H1 (cell line): ENCODE results near the gene C12orf42. TPM values are rescaled to one million over a fixed set of nuclear protein-coding genes. Genes with fewer than 3 reads are reported as not detected.
A peak's percentile ranks its signal among the peaks of the same experiment; 100 is the strongest.

Experiments
- CTCF ChIA-PET: fragments of 300-600 bp; sonication (Branson Sonifier 250); formaldehyde crosslinking; loops from one replicate; lab custom pipeline; 2021; ENCODE audit not compliant: partially characterized antibody; lab: Charles Lee
- POLR2A ChIA-PET: fragments of 300-600 bp; sonication (Branson Sonifier 250); formaldehyde crosslinking; loops from one replicate; lab custom pipeline; 2021; ENCODE audit warnings: inconsistent platforms; ENCODE audit not compliant: partially characterized antibody; lab: Charles Lee
- DNase-seq, 2 experiments: peaks; one replicate each; pipeline versions ENCODE4 v3.0.0 to v3.0.0-alpha.2; 2010 to 2022; ENCODE audit warnings: low spot score in 2 of 2, low read depth in 1 of 2, mixed read lengths in 1 of 2
- FAIRE-seq: peaks from 2 replicates; lab custom pipeline; 2011; peaks lifted over from hg19 to GRCh38; lab: Jason Lieb, UNC
- H2AFZ ChIP-seq: 2 replicates; pipeline ENCODE4 v1.8.1; 2012; ENCODE audit warnings: low read length, inconsistent platforms
- H2AK5ac ChIP-seq: 2 replicates; pipeline ENCODE4 v1.6.1; 2013; ENCODE audit warnings: low read depth, low read length
- H2BK120ac ChIP-seq: replicated peaks from 2 replicates; pipeline ENCODE3; 2013; ENCODE audit warnings: low read depth, low read length, inconsistent platforms
- H2BK12ac ChIP-seq: 2 replicates; pipeline ENCODE4 v1.6.1; 2013; ENCODE audit warnings: low read depth, low read length
- H2BK15ac ChIP-seq: 2 replicates; pipeline ENCODE4 v1.6.1; 2013; ENCODE audit warnings: low read length
- H2BK20ac ChIP-seq: 2 replicates; pipeline ENCODE4 v1.6.1; 2013; ENCODE audit warnings: low read length
- H2BK5ac ChIP-seq: 2 replicates; pipeline ENCODE4 v1.6.1; 2013; ENCODE audit warnings: low read depth, low read length
- H3K14ac ChIP-seq: 2 replicates; pipeline ENCODE4 v1.6.1; 2013; ENCODE audit warnings: inconsistent platforms; ENCODE audit not compliant: insufficient read length
- H3K18ac ChIP-seq: 2 replicates; pipeline ENCODE4 v1.6.1; 2013; ENCODE audit warnings: low read length; ENCODE audit errors: extremely low read depth
- H3K23ac ChIP-seq: 2 replicates; pipeline ENCODE4 v1.6.1; 2013; ENCODE audit warnings: inconsistent platforms; ENCODE audit not compliant: insufficient read length
- H3K23me2 ChIP-seq: 2 replicates; pipeline ENCODE4 v1.6.1; 2013; ENCODE audit warnings: low read depth, low read length
- H3K27ac ChIP-seq: 2 replicates; pipeline ENCODE4 v1.6.1; 2011; ENCODE audit warnings: low read depth, low read length, inconsistent platforms
- H3K27me3 ChIP-seq, 4 experiments: replicated peaks in 1 of 4; 1 replicate in 1 of 4; 2 replicates in 3 of 4; pipeline versions ENCODE4 v1.6.1 to v1.8.1; 2011 to 2013; ENCODE audit warnings: low read length in 3 of 4, mild to moderate bottlenecking in 3 of 4, inconsistent platforms in 2 of 4, mixed read lengths in 2 of 4, moderate library complexity in 1 of 4; ENCODE audit not compliant: control insufficient read depth in 3 of 4, insufficient read depth in 3 of 4; ENCODE audit errors: extremely low read depth in 1 of 4
- H3K36me3 ChIP-seq, 4 experiments: 2 replicates each; pipeline versions ENCODE4 v1.6.1 to v1.8.1; 2011 to 2013; ENCODE audit warnings: mild to moderate bottlenecking in 4 of 4, low read length in 3 of 4, moderate library complexity in 2 of 4, control low read depth in 1 of 4, inconsistent platforms in 1 of 4; ENCODE audit not compliant: insufficient read depth in 4 of 4, control insufficient read depth in 2 of 4
- H3K4ac ChIP-seq: replicated peaks from 2 replicates; pipeline ENCODE3; 2013; ENCODE audit warnings: low read length, low read depth, mixed read lengths, inconsistent platforms; ENCODE audit not compliant: insufficient read length
- H3K4me1 ChIP-seq, 4 experiments: replicated peaks in 1 of 4; 1 replicate in 1 of 4; 2 replicates in 3 of 4; pipeline versions ENCODE4 v1.6.1 to v1.8.1; 2011 to 2013; ENCODE audit warnings: low read length in 3 of 4, inconsistent platforms in 2 of 4, mixed read lengths in 1 of 4; ENCODE audit not compliant: insufficient read depth in 4 of 4, control insufficient read depth in 3 of 4
- H3K4me2 ChIP-seq, 2 experiments: 2 replicates each; pipeline versions ENCODE4 v1.6.1 to v1.8.1; 2011 to 2013; ENCODE audit warnings: low read depth in 2 of 2, low read length in 2 of 2, control low read depth in 1 of 2, inconsistent platforms in 1 of 2, mild to moderate bottlenecking in 1 of 2; ENCODE audit not compliant: insufficient read depth in 1 of 2
- H3K4me3 ChIP-seq, 4 experiments: fragments of 200-600, 300-600 bp in 1 of 4; sonication (generic), shearing (Covaris generic), sonication (Bioruptor Twin) in 1 of 4; 2 replicates each; pipeline versions ENCODE4 v1.5.1 to v1.8.1; 2011 to 2016; ENCODE audit warnings: low read length in 4 of 4, low read depth in 3 of 4, control low read depth in 2 of 4, inconsistent platforms in 2 of 4, mild to moderate bottlenecking in 2 of 4, mixed read lengths in 1 of 4, moderate library complexity in 1 of 4; ENCODE audit not compliant: insufficient read depth in 2 of 4; ENCODE audit errors: extremely low read depth in 1 of 4
- H3K56ac ChIP-seq: replicated peaks from 2 replicates; pipeline ENCODE3; 2013; ENCODE audit warnings: low read depth, mild to moderate bottlenecking, mixed read lengths, low read length, inconsistent platforms; ENCODE audit not compliant: insufficient read length
- H3K79me1 ChIP-seq: 2 replicates; pipeline ENCODE4 v1.6.1; 2013; ENCODE audit warnings: low read depth, low read length, control low read depth
- H3K79me2 ChIP-seq, 2 experiments: 2 replicates each; pipeline versions ENCODE4 v1.6.1 to v1.8.1; 2012 to 2013; ENCODE audit warnings: low read length in 2 of 2, mild to moderate bottlenecking in 2 of 2, inconsistent platforms in 1 of 2; ENCODE audit not compliant: insufficient read depth in 2 of 2, control insufficient read depth in 1 of 2
- H3K9ac ChIP-seq, 4 experiments: replicated peaks in 1 of 4; 1 replicate in 1 of 4; 2 replicates in 3 of 4; pipeline versions ENCODE4 v1.6.1 to v1.8.1; 2011 to 2013; ENCODE audit warnings: low read depth in 3 of 4, low read length in 3 of 4, control low read depth in 2 of 4, mild to moderate bottlenecking in 2 of 4, moderate library complexity in 2 of 4, inconsistent platforms in 1 of 4; ENCODE audit errors: extremely low read depth in 1 of 4
- H3K9me3 ChIP-seq, 2 experiments: 2 replicates each; pipeline versions ENCODE4 v1.6.1 to v1.8.1; 2012 to 2013; ENCODE audit warnings: mild to moderate bottlenecking in 2 of 2, moderate library complexity in 2 of 2, control low read depth in 1 of 2, inconsistent platforms in 1 of 2, low read depth in 1 of 2, low read length in 1 of 2, mixed read lengths in 1 of 2; ENCODE audit not compliant: insufficient read depth in 2 of 2
- H4K20me1 ChIP-seq, 2 experiments: replicated peaks in 1 of 2; 2 replicates each; pipeline versions ENCODE3 to v1.8.1; 2011 to 2013; ENCODE audit warnings: inconsistent platforms in 2 of 2, low read length in 2 of 2, mild to moderate bottlenecking in 1 of 2; ENCODE audit not compliant: insufficient read depth in 2 of 2, control insufficient read depth in 1 of 2
- H4K5ac ChIP-seq: 2 replicates; pipeline ENCODE4 v1.6.1; 2013; ENCODE audit warnings: low read length, low read depth, mixed read lengths, inconsistent platforms; ENCODE audit not compliant: insufficient read length
- H4K8ac ChIP-seq: 2 replicates; pipeline ENCODE4 v1.8.0; 2013; ENCODE audit warnings: mild to moderate bottlenecking, moderate library complexity, low read length, inconsistent platforms; ENCODE audit not compliant: insufficient read depth; ENCODE audit errors: extremely low read depth
- H4K91ac ChIP-seq: replicated peaks from 2 replicates; pipeline ENCODE3; 2013; ENCODE audit warnings: low read length, mixed read lengths, inconsistent platforms; ENCODE audit not compliant: insufficient read length
- CBX5 ChIP-seq: fragments of 300-800, 300-1000 bp; sonication (generic); IDR thresholded peaks from 2 replicates; pipeline ENCODE4 v1.7.1; 2016; ENCODE audit warnings: antibody characterized with exemption, low read length, low read depth
- JUN ChIP-seq: IDR thresholded peaks from 2 replicates; pipeline ENCODE4 v1.6.1; 2011; ENCODE audit warnings: low read depth, mild to moderate bottlenecking, improper control_type of control experiment, low read length
- PHF8 ChIP-seq: fragments of 200-600 bp; sonication (generic); conservative IDR thresholded peaks from 2 replicates; pipeline ENCODE4 v1.7.1; 2012; ENCODE audit warnings: low read depth, mild to moderate bottlenecking, inconsistent platforms, low read length, moderate library complexity
- SAP30 ChIP-seq: fragments of 300-600 bp; sonication (generic); IDR thresholded peaks from 2 replicates; pipeline ENCODE4 v1.7.1; 2012; ENCODE audit warnings: low read length, moderate library complexity, mild to moderate bottlenecking, inconsistent platforms; ENCODE audit not compliant: insufficient read depth, insufficient replicate concordance
- SRF ChIP-seq: IDR thresholded peaks from 2 replicates; pipeline ENCODE4 v1.6.1; 2011; ENCODE audit warnings: mild to moderate bottlenecking, low read depth, low read length, moderate library complexity
- YY1 ChIP-seq: IDR thresholded peaks from 2 replicates; pipeline ENCODE4 v1.6.1; 2011; ENCODE audit warnings: low read depth, mild to moderate bottlenecking, low read length
- WGBS, 2 experiments: shearing (Covaris generic) in 1 of 2; methylation state at CpG; one replicate each; pipeline versions ENCODE4 v1.1.6 to v1.1.7; 2013 to 2015; ENCODE audit warnings: low lambda C conversion rate in 2 of 2, mixed read lengths in 2 of 2, inconsistent platforms in 1 of 2, low coverage in 1 of 2, missing lambda C conversion rate in 1 of 2; ENCODE audit not compliant: insufficient replicate concordance in 2 of 2, insufficient coverage in 1 of 2, insufficient read length in 1 of 2; ENCODE audit errors: extremely low coverage in 1 of 2, missing lambda C conversion rate in 1 of 2; 5-methylcytosine and 5-hydroxymethylcytosine counted together
- polyA plus RNA-seq, 7 experiments: library from polyadenylated mRNA; depleted of rRNA in 3 of 7; stranded (reverse) in 5 of 7; unstranded in 2 of 7; fragments of >200 nt in 5 of 7; fragments of 200-250 nt in 2 of 7; gene quantifications; 1 replicate in 5 of 7; 2 replicates in 1 of 7; 4 replicates in 1 of 7; pipeline versions ENCODE4 v1.2.1 to v1.2.3, GENCODE V29; 2011 to 2013; ENCODE audit warnings: missing spikeins in 2 of 7, mixed read lengths in 2 of 7
- total RNA-seq: library from RNA; stranded (reverse); fragmentation: NEBNext Ultra II Directional; extraction: Animal tissue kit (Norgen Biotek cat#: 25700); gene quantifications from 2 replicates; pipeline ENCODE4 v1.2.1, GENCODE V29; 2021

The C12orf42 gene
- total and polyA plus RNA-seq, 2 of the 8 experiments (the other 6 are each of a cell fraction or from before 2014, with no cell fraction given) = 0.05 TPM; not detected in 1

- no peak overlapping the region for H4K8ac ChIP-seq
- H3K23ac ChIP-seq = no peak overlapping the region
- H3K36me3 ChIP-seq = no peaks in the 10 kb centered on the region
- DNase-seq (no peak), FAIRE-seq (no peak)
- H3K79me1 ChIP-seq = no peaks in the 10 kb centered on the region
- H3K79me2 ChIP-seq = no peaks in the 10 kb centered on the region
- ChIA-PET POLR2A (no interaction called here), CTCF (no interaction called here)
- no peak overlapping the region for H3K18ac ChIP-seq
- no peak overlapping the region for H2BK12ac ChIP-seq
- peak overlapping the region; percentile 35; the same call in 1 of the 2 replicates for H2AFZ ChIP-seq
- no peak overlapping the region for H3K4me2 ChIP-seq
- H3K4me3 ChIP-seq = no peak overlapping the region
- no peak overlapping the region for H2BK15ac ChIP-seq
- WGBS, 2 experiments = 67% methylated on average over 2 of the region's 2 CpGs; no CpG with 5 or more reads in 1 of the 2 experiments
- no peak overlapping the region for H2AK5ac ChIP-seq
- H4K20me1 ChIP-seq = no peaks in the 10 kb centered on the region
- TF ChIP-seq SAP30 (no peak), PHF8 (no peak), SRF (no peak), JUN (no peak), CBX5 (no peak), YY1 (no peak)
- no peaks in the 10 kb centered on the region for H3K27me3 ChIP-seq
- H3K14ac ChIP-seq = no peak overlapping the region
- no peak overlapping the region for H2BK5ac ChIP-seq
- no peak overlapping the region for H4K91ac ChIP-seq
- peaks cover 0 to 5% (median 0%) of the 10 kb centered on the region in 4 experiments; a peak in 2 of 7 replicates for H3K4me1 ChIP-seq
- no peak overlapping the region for H3K27ac ChIP-seq
- no peak overlapping the region for H3K4ac ChIP-seq
- no peak overlapping the region for H2BK20ac ChIP-seq
- no peak overlapping the region for H2BK120ac ChIP-seq
- H4K5ac ChIP-seq = no peak overlapping the region
- H3K56ac ChIP-seq = no peak overlapping the region
- no peaks in the 10 kb centered on the region for H3K23me2 ChIP-seq
- H3K9me3 ChIP-seq = no peaks in the 10 kb centered on the region
- H3K9ac ChIP-seq = no peak overlapping the region
Measured at GRCh38 chr12:103456006-103456405, 39.8 kb downstream of the C12orf42 start.
